Prostate gland (tissue), 2 donors: ENCODE results near the gene PTPN14. TPM values are rescaled to one million over a fixed set of nuclear protein-coding genes. Genes with fewer than 3 reads are reported as not detected.

Experiments used
- DNase-seq: peaks from one replicate; pipeline ENCODE4 v3.0.0-alpha.2; 2019; ENCODE audit warnings: low spot score
- H3K27ac ChIP-seq, 2 donors: fragments of 200-600 bp; sonication (generic); 2 replicates each; pipeline ENCODE4 v1.5.1; 2017 to 2019
- H3K27me3 ChIP-seq: fragments of 200-600 bp; sonication (generic); replicated peaks from 2 replicates; pipeline ENCODE4 v1.5.1; 2019; ENCODE audit not compliant: insufficient read depth
- H3K36me3 ChIP-seq, 2 donors: fragments of 200-600 bp; sonication (generic); 1 replicate in 1 of 2; 2 replicates in 1 of 2; pipeline versions ENCODE4 v1.5.1 to v1.8.1; 2017 to 2019
- H3K4me1 ChIP-seq: fragments of 200-600 bp; sonication (generic); replicated peaks from 2 replicates; pipeline ENCODE4 v1.5.1; 2019
- H3K4me3 ChIP-seq, 2 donors: fragments of 200-600 bp; sonication (generic); 2 replicates each; pipeline ENCODE4 v1.5.1; 2017 to 2019
- H3K9me3 ChIP-seq: fragments of 200-600 bp; sonication (generic); 2 replicates; pipeline ENCODE4 v1.5.1; 2017
- CTCF ChIP-seq, 4 experiments: fragments of 200-600 bp in 2 of 4; fragments of 450-650 bp in 2 of 4; sonication (generic) in 2 of 4; IDR thresholded peaks; 1 replicate in 3 of 4; 2 replicates in 1 of 4; pipeline ENCODE4 v1.5.1; 2016 to 2019; ENCODE audit warnings: antibody characterized with exemption in 4 of 4, mild to moderate bottlenecking in 2 of 4, moderate library complexity in 2 of 4
- POLR2A ChIP-seq: fragments of 450-650 bp; IDR thresholded peaks from one replicate; pipeline ENCODE4 v1.6.1; 2016; ENCODE audit warnings: antibody characterized with exemption, mild to moderate bottlenecking
- POLR2AphosphoS5 ChIP-seq: sonication (generic); formaldehyde crosslinking; IDR thresholded peaks from one replicate; pipeline ENCODE4 v1.6.1; 2017; ENCODE audit warnings: antibody characterized with exemption
- WGBS: methylation state at CpG from one replicate; pipeline ENCODE4 v1.1.5; 2018; 5-methylcytosine and 5-hydroxymethylcytosine counted together
- intact Hi-C: fragments of 100-400 bp; cut with DNase I; formaldehyde crosslinking; loops from one replicate; pipeline ENCODE4 v1.14.2; 2022
- total RNA-seq, 2 donors: library from RNA; depleted of rRNA; stranded (reverse); fragments of >200 nt; gene quantifications; one replicate each; pipeline ENCODE4 v1.1.0, GENCODE V29; 2016

The PTPN14 gene
- total RNA-seq, 2 donors from 2014 or later, result 36.6 to 54.0 TPM

GRCh38 chr1:214301526-214301925 lies 249.9 kb downstream of the PTPN14 start:
- Histone ChIP-seq H3K27me3 (no peaks in the 10 kb centered on the region), H3K4me1 (no peaks in the 10 kb centered on the region), H3K9me3 (no peaks in the 10 kb centered on the region), H3K27ac (no peak overlapping the region), H3K36me3 (no peaks in the 10 kb centered on the region), H3K4me3 (no peak overlapping the region)
- no peak for DNase-seq
- no peak for TF ChIP-seq CTCF (IDR thresholded peaks at IDR 0.05)
- no peak for TF ChIP-seq POLR2A
- TF ChIP-seq POLR2AphosphoS5, result no peak
- intact Hi-C loops, result no loop called here

GRCh38 chr1:214300149-214300780 lies 251.1 kb downstream of the PTPN14 start:
- 91% methylated on average over 9 of the region's 9 CpGs for WGBS
- no peak for DNase-seq
- no peaks in the 10 kb centered on the region for H3K36me3 ChIP-seq
- no peaks in the 10 kb centered on the region for H3K27me3 ChIP-seq
- intact Hi-C loops, result no loop called here
- no peak overlapping the region for H3K4me3 ChIP-seq
- no peak overlapping the region for H3K27ac ChIP-seq
- no peak for TF ChIP-seq POLR2A
- no peak for TF ChIP-seq CTCF (IDR thresholded peaks at IDR 0.05)
- TF ChIP-seq POLR2AphosphoS5, result no peak
- no peaks in the 10 kb centered on the region for H3K9me3 ChIP-seq
- H3K4me1 ChIP-seq, result no peaks in the 10 kb centered on the region

Other genes with a start within 250 kb of the PTPN14 start
- gene CENPF, start 51.6 kb upstream of the PTPN14 start, total RNA-seq, result 10 to 100 TPM in 1 of 2 donors, 1 to 10 TPM in 1; 2.9 to 10.9 TPM